Pancreas (tissue), 10 donors: Measurements from ENCODE around the gene AACS. TPM values are rescaled to one million over a fixed set of nuclear protein-coding genes. Genes with fewer than 3 reads are reported as not detected.

Experiments used
- ATAC-seq, 4 donors: fragments of 200-7000 bp; cut with Tn5 transposase; one replicate each; pipeline versions ENCODE4 v1.8.0 to v1.9.1; 2020; ENCODE audit warnings: mild to moderate bottlenecking in 4 of 4, moderate library complexity in 4 of 4
- DNase-seq, 6 donors: peaks; one replicate each; pipeline ENCODE4 v3.0.0-alpha.2; 2020
- FAIRE-seq: peaks from 2 replicates; lab custom pipeline; 2012; peaks lifted over from hg19 to GRCh38; lab: Jason Lieb, UNC
- H3K27ac ChIP-seq, 4 donors: fragments of 200-600 bp; sonication (generic); 1 replicate in 3 of 4; 2 replicates in 1 of 4; pipeline versions ENCODE4 v1.5.0 to v1.8.0; 2020
- H3K27me3 ChIP-seq, 4 donors: fragments of 200-600 bp; one replicate each; pipeline ENCODE4 v1.8.0; 2021
- H3K36me3 ChIP-seq, 3 donors: fragments of 200-600 bp; sonication (generic) in 1 of 3; one replicate each; pipeline versions ENCODE4 v1.5.0 to v1.8.0; 2020 to 2021
- H3K4me1 ChIP-seq, 3 donors: fragments of 200-600 bp; one replicate each; pipeline ENCODE4 v1.8.0; 2021
- H3K4me3 ChIP-seq, 4 donors: fragments of 200-600 bp; sonication (generic) in 2 of 4; one replicate each; pipeline versions ENCODE4 v1.5.0 to v1.8.0; 2020 to 2021
- H3K9me3 ChIP-seq, 4 donors: fragments of 200-600 bp; one replicate each; pipeline ENCODE4 v1.8.0; 2021
- WGBS, 2 donors: extraction: QIAGEN DNeasy Blood & Tissue Kit; methylation state at CpG; one replicate each; pipeline ENCODE4 v1.1.7; 2013; 5-methylcytosine and 5-hydroxymethylcytosine counted together
- intact Hi-C, 3 donors: fragments of 100-400 bp; cut with DNase I; formaldehyde crosslinking; loops; one replicate each; pipeline versions ENCODE4 v1.11.1 to v1.14.2; 2022
- polyA plus RNA-seq, 2 donors: library from polyadenylated mRNA; stranded (reverse); fragments of 200-250 nt; gene quantifications; one replicate each; pipeline ENCODE4 v1.2.3, GENCODE V29; 2013
- total RNA-seq, 6 donors: library from RNA; stranded (reverse); fragmentation: NEBNext Ultra II Directional in 4 of 6; extraction: Animal tissue kit (Norgen Biotek cat#: 25700) in 4 of 6; gene quantifications; one replicate each; pipeline versions ENCODE4 v1.2.1 to v1.2.4, GENCODE V29; 2021 to 2023
- TF ChIP-seq, protein P1 (sequence below), 4 donors: fragments of 200-600 bp; sonication (generic) in 3 of 4; IDR thresholded peaks; one replicate each; pipeline versions ENCODE4 v1.5.0 to v1.8.0; 2021; ENCODE audit warnings: antibody characterized with exemption in 4 of 4
- donor health status: healthy with polysubstance abuse.
- donor health status: DM: no; HTN: no; CAD: no; lungs with moderate emphysema.
- donor health status: DM: no; HTN: no; CAD: no.
- donor health status: control.
- donor health status: control.
- donor health status: Bipolar disorder and iron deficiency.
- donor health status: DM: yes; HTN: yes; CAD: no.
- donor health status: DM: no; HTN: no; CAD: no.
- donor health status: DM: no; HTN: no; CAD: no.
- donor health status: DM: yes; HTN: yes; CAD: no.

Gene AACS, protein sequence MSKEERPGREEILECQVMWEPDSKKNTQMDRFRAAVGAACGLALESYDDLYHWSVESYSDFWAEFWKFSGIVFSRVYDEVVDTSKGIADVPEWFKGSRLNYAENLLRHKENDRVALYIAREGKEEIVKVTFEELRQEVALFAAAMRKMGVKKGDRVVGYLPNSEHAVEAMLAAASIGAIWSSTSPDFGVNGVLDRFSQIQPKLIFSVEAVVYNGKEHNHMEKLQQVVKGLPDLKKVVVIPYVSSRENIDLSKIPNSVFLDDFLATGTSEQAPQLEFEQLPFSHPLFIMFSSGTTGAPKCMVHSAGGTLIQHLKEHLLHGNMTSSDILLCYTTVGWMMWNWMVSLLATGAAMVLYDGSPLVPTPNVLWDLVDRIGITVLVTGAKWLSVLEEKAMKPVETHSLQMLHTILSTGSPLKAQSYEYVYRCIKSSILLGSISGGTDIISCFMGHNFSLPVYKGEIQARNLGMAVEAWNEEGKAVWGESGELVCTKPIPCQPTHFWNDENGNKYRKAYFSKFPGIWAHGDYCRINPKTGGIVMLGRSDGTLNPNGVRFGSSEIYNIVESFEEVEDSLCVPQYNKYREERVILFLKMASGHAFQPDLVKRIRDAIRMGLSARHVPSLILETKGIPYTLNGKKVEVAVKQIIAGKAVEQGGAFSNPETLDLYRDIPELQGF
- 10 to 100 TPM; 11.0 to 18.4 (median 15.5) TPM for total RNA-seq
- polyA plus RNA-seq = 10 to 100 TPM; 13.2 to 21.4 TPM

DNA sequence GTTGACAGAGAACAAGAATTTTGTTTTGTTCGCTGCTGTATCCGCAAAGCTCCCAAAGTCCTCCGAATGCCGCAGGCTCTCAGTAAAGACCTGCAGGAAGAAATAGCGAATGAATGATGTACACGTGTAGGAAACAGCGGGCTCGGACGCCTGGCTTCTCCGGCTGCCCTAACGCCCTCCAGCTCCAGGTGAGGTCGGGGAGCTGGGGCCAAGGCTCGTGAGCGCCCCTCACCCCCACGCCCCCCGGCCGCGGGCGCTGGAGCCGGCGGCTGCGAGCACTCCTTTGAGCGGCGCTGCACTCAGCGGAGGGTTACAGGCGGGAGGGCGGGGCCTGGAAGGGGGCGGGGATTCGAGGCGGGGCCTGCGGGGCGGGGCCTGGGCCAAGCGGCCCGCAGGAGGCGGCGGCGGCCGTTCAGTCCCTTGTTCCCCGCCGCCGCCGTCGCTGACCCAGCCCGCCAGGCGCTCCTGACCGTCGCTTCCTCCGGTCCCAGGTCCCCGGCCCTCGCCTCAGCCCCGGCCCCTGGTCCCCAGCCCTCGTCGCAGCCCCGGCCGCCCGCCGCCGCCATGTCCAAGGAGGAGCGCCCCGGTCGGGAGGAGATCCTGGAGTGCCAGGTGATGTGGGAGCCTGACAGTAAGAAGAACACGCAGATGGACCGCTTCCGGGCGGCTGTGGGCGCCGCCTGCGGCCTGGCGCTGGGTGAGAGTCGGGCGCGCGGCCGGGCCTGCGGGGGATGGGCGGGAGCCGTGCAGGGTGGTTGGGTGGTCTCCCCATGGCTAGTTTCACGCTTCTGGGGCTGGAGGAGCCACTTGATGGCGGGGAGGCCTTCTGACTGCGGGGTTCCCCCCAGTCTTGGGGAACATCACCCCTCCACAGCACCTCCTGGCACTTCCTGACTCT, at the start of gene AACS:
TSS of gene AACS (plus strand) at position 415 of the 898 bp plus-strand sequence. CDS start at position 565, 150 bp downstream.
- ATAC-seq = peak; percentile 97 to 99 (median 98)
- no peaks in the 10 kb centered on the region for H3K27me3 ChIP-seq
- DNase-seq = peak; percentile 68 to 95 (median 82)
- H3K27ac ChIP-seq = peak within 1 kb of the TSS in 3 of 4 donors; percentile 6 to 62 (median 55)
- peaks cover 0 to 8% (median 7%) of the 10 kb centered on the region in 3 donors for H3K4me1 ChIP-seq
- no peak for FAIRE-seq
- H3K36me3 ChIP-seq = no peaks in the 10 kb centered on the region
- intact Hi-C loops = no loop called here
- TF ChIP-seq, protein P1, sequence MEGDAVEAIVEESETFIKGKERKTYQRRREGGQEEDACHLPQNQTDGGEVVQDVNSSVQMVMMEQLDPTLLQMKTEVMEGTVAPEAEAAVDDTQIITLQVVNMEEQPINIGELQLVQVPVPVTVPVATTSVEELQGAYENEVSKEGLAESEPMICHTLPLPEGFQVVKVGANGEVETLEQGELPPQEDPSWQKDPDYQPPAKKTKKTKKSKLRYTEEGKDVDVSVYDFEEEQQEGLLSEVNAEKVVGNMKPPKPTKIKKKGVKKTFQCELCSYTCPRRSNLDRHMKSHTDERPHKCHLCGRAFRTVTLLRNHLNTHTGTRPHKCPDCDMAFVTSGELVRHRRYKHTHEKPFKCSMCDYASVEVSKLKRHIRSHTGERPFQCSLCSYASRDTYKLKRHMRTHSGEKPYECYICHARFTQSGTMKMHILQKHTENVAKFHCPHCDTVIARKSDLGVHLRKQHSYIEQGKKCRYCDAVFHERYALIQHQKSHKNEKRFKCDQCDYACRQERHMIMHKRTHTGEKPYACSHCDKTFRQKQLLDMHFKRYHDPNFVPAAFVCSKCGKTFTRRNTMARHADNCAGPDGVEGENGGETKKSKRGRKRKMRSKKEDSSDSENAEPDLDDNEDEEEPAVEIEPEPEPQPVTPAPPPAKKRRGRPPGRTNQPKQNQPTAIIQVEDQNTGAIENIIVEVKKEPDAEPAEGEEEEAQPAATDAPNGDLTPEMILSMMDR (IDR thresholded peaks at IDR 0.05) = no peak
- WGBS, 2 donors = 1% methylated on average over 29 to 80 of the region's 80 CpGs
- no peaks in the 10 kb centered on the region for H3K9me3 ChIP-seq
- peak within 1 kb of the TSS; percentile 76 to 95 (median 91) for H3K4me3 ChIP-seq

DNA sequence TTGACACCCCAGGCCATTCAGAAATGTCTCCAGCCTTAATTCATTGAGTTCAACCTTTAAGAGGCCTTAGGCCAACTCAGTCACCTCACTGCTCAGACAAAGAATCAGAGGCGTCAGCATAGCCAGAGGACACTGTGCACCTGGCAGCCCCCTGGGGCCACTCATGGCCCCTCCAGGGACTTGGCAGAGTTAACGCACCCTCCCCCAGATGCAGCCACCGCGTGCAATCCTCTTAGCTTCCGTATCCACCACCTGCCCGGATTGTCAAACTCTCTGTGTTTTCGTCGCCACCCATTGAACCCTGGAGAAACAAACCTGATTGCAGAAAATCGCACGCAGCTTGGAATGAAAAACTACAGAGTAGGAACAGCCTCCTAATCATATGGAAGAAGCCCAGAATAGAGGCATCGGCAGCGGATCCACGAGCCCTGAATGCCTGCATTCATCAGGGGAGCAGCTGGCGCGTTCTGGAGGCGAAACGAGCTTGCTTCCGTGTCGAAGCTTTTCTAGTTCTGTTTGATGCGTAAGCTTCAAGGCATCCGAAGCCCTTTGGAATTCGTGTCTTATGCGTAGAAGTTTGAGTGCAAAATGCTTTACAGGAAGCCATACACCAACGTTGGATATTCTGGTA, 49.4 kb upstream of the AACS start:
- Histone ChIP-seq H3K9me3 (no peaks in the 10 kb centered on the region), H3K27me3 (no peaks in the 10 kb centered on the region), H3K27ac (no peak overlapping the region), H3K4me1 (peaks cover 0 to 15% (median 0%) of the 10 kb centered on the region in 3 donors), H3K36me3 (no peaks in the 10 kb centered on the region), H3K4me3 (no peak overlapping the region)
- intact Hi-C loops = no loop called here
- DNase-seq (no peak), FAIRE-seq (no peak), ATAC-seq (no peak)
- WGBS, 2 donors = 96% methylated on average over 24 of the region's 24 CpGs
- TF ChIP-seq, protein P1 (IDR thresholded peaks at IDR 0.05) = no peak

DNA sequence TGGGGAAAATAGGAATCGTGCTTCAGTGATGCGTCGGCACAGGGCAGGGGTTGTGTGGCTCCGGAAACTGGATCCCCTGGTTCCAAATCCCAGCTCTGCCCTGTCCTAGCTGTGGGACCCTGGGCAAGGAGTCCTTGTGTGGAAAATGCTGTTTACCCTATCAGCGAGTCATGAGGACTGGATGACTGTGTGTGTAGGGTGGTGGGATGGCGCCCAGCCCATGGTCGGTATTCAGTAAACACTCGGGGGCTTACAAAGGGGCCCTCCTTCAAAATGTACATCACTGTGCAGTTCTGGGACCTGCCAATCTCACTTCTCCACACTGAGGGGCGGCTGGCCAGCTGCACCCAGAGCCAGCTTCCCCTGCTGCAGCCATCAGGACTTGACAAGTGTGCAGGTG, 47.4 kb upstream of the AACS start:
- FAIRE-seq = no peak
- ATAC-seq = no peak
- intact Hi-C loops = no loop called here
- Histone ChIP-seq H3K27ac (no peak overlapping the region), H3K36me3 (no peaks in the 10 kb centered on the region), H3K4me1 (peaks cover 0 to 15% (median 0%) of the 10 kb centered on the region in 3 donors), H3K4me3 (no peak overlapping the region), H3K9me3 (no peaks in the 10 kb centered on the region), H3K27me3 (no peaks in the 10 kb centered on the region)
- no peak for DNase-seq
- WGBS, 2 donors = 95% methylated on average over 9 of the region's 9 CpGs
- TF ChIP-seq, protein P1 (IDR thresholded peaks at IDR 0.05) = no peak

DNA sequence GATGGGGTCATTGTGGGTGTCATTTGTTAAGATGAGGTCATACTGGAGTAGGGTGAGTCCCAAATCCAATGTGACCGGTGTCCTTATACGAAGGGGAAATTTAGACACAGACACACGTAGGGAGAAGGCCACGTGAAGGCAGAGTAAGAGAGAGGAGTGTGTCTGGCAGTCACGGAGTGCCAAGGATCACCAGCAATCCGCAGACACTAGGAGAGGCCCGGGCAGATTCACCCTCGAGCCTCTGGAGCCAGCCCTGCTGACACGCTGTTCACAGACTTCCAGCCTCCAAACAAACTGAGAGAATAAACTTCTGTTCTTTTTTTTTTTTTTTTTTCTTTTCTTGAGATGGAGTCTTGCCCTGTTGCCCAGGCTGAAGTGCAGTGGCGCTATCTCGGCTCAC, 46.9 kb upstream of the AACS start:
- H3K36me3 ChIP-seq = no peaks in the 10 kb centered on the region
- H3K4me1 ChIP-seq = peaks cover 0 to 11% (median 0%) of the 10 kb centered on the region in 3 donors
- DNase-seq = no peak
- no peak overlapping the region for H3K4me3 ChIP-seq
- 95 to 98% methylated on average over 11 of the region's 11 CpGs for WGBS, 2 donors
- intact Hi-C loops = no loop called here
- no peak overlapping the region for H3K27ac ChIP-seq
- H3K9me3 ChIP-seq = no peaks in the 10 kb centered on the region
- ATAC-seq = no peak
- TF ChIP-seq, protein P1 (IDR thresholded peaks at IDR 0.05) = no peak
- no peaks in the 10 kb centered on the region for H3K27me3 ChIP-seq
- FAIRE-seq = no peak
